Renal cortex interstitium (tissue), 15 donors: ENCODE data around the gene IRAG1. TPM values are rescaled to one million over a fixed set of nuclear protein-coding genes. Genes with fewer than 3 reads are reported as not detected.
A peak's percentile ranks its signal among the peaks of the same experiment; 100 is the strongest.

Source experiments
- DNase-seq, 11 donors: peaks; one replicate each; pipeline ENCODE4 v3.0.0-alpha.2; 2013; ENCODE audit warnings: low read depth in 9 of 11, low spot score in 4 of 11; ENCODE audit errors: extremely low read depth in 1 of 11
- long read RNA-seq, 16 experiments: transcript quantifications; one replicate each; lab custom pipeline, GENCODE V29; 2026
- polyA plus RNA-seq, 3 donors: library from polyadenylated mRNA; unstranded; fragments of 120-200 nt; gene quantifications; one replicate each; pipeline ENCODE4 v1.2.1, GENCODE V29; 2013; ENCODE audit not compliant: insufficient read length in 3 of 3

The IRAG1 gene, protein sequence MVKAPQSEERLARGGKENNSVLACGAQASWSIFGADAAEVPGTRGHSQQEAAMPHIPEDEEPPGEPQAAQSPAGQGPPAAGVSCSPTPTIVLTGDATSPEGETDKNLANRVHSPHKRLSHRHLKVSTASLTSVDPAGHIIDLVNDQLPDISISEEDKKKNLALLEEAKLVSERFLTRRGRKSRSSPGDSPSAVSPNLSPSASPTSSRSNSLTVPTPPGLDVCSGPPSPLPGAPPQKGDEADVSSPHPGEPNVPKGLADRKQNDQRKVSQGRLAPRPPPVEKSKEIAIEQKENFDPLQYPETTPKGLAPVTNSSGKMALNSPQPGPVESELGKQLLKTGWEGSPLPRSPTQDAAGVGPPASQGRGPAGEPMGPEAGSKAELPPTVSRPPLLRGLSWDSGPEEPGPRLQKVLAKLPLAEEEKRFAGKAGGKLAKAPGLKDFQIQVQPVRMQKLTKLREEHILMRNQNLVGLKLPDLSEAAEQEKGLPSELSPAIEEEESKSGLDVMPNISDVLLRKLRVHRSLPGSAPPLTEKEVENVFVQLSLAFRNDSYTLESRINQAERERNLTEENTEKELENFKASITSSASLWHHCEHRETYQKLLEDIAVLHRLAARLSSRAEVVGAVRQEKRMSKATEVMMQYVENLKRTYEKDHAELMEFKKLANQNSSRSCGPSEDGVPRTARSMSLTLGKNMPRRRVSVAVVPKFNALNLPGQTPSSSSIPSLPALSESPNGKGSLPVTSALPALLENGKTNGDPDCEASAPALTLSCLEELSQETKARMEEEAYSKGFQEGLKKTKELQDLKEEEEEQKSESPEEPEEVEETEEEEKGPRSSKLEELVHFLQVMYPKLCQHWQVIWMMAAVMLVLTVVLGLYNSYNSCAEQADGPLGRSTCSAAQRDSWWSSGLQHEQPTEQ
- 10 to 100 TPM in 1 of 3 donors, 1 to 10 TPM in 2; 9.2 to 10.8 (median 9.6) TPM for polyA plus RNA-seq
- long read RNA-seq, donor 1, result 0 reads
- long read RNA-seq, donor 2, result 0 reads
- long read RNA-seq, donor 3, result 0 reads
- long read RNA-seq, donor 4, result 0 reads
- long read RNA-seq, donor 5, result 0 reads
- long read RNA-seq, donor 6, result 0 reads
- long read RNA-seq, donor 7, result 0 reads
- long read RNA-seq, donor 8, result 0 reads
- long read RNA-seq, donor 9, result 0 reads
- long read RNA-seq, donor 10, result 0 reads
- long read RNA-seq, donor 11, result 0 reads
- long read RNA-seq, donor 12, result 0 reads
- long read RNA-seq, donor 13, result 0 reads
- long read RNA-seq, donor 14, result 0 reads
- long read RNA-seq, donor 15, result 0 reads
- long read RNA-seq, donor 16, partial matches to known transcripts, result 0 of 1 reads
- long read RNA-seq, donor 16, other reads (novel, unspliced or antisense), result 0 of 1 reads

DNA sequence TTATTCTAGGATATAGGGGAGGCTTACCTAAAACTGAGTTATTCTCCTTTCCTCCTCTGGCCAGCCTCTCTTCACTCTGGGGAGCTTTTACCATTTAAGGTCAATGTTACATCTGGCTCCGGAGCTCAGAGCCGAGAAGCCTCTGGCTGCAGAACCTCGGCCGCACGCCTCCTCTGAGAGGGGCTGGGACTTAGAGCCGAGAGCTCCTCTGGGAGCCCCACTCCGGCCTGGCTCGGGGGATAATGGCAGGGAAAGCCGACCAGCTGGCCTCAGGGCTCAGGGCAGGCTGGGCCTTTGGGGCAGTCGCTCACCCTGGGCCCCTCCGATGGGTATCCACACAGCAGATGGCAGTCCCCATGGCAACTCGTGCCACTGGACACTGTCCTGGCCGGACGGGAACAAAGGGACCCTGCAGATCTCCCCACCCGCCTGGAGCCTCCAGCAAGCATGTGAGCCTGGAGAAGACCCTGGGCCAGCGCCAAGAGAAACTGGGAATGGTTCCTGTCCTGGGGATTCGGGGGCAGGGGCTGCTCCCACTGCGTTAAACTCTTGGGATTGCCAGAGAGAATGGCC lies at the start of gene IRAG1:
Gene IRAG1, minus strand, starts transcription at position 247 of the 573 bp plus-strand sequence. Its CDS starts 153 bp downstream, at position 94.
- peak in 1 of 11 donors; percentile 32 for DNase-seq

DNA sequence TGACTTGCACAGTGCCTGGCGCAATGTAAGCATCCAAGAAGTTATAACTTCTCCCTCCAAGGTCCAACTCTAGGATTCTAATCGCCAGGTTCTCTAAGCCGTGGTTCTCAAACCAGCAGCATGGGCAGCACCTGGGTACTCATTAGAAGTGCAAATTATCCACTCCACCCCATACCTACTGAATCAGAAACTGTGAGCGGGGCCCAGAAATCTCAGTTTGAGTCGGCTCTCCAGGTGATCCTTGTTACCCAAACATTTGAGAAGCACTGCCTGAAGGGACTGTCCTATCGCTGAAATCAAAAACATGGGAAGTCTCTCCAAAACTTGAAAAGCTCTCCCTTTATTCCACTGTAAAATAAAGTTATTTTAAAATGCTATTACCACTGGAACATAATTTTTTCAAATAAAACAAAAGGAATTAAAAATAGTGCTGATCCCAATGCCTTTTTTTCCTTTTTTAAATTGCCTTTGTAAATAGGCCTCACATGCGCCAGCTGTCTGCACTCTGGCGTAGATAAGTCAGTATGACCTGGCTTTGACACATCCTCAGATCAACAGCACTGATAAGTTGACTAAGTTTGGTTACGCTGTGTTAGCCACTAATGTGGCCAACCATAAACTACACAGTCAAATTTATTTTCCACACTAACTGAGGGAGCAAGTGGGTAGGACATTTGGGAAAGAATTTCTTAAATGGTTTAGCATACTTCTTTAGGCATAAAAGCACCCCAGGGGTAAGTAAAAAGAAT lies 49.1 kb upstream of the IRAG1 start:
- no peak for DNase-seq

DNA sequence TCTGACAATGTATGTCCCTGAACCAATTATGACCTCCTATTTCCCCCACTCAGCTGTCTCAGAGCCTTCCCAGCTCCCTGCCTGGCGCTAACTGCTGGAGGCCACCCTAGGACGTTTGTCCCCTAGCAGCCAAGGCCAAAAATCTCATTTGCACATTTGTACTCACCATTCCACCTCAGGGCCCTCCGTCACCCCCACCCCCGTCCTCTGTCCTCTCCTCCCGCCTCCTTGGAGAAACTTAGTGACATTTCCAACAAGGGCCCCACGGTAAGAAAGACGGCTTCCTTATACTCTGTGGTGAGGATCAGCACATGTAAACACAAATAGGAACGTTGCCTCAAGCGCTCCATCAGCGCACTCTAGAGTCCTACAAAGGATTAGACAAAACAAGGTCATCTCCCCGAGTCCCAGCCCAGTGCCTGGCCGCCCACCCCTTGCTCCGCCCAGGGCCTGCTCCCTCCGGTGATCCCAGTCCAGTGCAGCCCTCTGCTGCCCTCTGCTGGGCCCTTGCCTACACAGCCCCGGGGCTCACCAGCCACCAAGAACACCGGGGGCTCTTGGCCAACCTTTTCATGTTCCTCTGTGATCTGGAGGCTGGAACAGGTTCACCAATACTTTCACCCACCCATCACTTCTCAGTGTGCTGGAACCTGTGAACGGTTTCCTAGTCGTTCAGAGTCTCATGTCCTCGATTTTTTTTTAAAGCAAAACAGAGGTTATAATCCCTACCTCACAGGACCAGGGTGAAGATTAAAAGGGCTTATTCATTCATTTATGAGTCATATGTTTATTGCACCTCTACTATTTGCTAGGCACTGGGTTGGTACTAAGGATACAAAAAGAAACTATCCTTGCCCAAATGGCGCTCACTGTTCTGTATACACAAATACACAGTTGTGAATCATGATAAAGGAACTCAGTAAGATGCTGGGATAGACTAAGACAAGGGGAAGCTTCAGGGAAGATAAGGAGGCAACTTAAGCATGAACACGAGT lies 42.2 kb upstream of the IRAG1 start:
- DNase-seq, result peak; percentile 81 to 92 (median 87)

DNA sequence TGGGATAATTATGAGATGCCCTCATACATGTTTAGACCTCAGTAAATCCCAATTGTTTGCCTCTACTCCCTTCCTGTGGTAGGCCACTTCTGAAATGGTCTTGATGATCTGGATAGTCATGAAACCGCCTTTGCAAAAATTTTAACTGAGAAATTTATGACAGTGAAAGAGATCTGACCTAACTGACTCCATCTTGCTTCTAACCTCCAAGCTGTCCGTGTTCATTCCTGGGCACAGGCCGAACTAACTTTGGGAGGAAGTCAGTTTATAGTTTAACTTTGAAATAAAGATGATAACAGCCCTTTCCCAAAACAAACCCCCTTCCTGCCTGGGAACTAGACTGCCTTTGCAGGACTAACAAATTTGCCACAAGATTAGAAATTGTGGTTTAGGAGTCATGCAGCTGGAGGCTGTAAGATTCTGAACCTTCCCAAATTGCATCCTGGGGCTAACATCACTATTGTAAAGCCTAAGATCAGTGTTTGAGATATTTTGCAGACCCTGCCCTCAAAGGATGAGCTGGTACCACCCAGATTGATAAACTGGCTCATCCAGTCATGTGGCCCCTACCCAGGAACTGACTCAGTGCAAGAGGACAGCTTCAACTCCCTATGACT lies 37.6 kb upstream of the IRAG1 start:
- no peak for DNase-seq

DNA sequence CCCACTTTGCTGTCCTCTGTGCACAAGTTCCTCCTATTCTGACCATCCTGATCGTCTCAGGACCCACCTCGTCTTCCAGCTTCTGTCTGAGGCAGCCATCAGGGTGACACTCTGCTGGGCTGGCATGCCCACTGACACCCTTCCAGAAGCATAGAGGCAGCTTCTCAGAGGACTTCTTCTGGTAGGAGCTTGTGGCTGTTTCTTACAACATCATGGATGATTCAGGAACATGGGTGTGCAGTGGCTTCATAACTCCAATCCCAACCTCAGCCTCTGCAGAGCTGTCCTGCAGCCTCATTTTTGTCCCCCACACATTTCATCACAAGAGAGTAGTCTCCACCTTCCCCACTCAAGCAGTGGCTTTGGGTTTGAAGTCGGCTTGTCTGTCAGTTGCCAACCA lies 36.6 kb upstream of the IRAG1 start:
- DNase-seq, result no peak

DNA sequence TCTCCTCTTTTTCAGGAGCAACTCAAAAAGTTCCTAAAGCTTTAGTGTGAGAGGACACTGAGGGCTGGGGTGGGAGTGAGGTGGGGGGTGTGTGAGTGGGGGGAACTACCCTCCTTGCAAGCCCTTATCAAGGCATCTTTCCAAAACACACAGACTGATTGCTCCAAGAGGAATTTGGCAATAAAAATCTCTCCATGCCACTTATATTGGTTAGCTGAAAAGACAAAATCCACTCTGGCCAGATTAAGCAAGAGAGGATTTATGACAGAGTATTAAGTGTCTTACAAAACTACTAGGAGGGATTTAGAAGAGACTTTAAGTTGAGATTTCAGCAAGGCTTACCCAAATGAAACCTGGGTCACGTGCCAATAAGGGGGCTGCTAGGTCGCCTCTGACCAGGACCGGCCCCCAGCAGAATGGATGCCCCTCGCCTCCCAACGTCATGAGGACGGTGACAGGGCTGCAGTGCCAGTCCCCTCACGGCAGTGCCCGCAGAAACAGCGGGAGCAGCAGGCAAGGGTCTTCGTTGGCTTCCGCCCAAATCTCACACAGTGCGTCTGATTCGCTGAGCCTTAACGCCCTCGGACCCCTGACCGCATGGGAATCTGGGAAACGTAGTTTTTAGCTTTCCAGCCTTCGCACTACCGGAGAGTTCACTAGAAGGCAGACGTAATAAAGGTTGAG lies 35.4 kb upstream of the IRAG1 start:
- peak in 4 of 11 donors; percentile 44 to 56 (median 52) for DNase-seq

DNA sequence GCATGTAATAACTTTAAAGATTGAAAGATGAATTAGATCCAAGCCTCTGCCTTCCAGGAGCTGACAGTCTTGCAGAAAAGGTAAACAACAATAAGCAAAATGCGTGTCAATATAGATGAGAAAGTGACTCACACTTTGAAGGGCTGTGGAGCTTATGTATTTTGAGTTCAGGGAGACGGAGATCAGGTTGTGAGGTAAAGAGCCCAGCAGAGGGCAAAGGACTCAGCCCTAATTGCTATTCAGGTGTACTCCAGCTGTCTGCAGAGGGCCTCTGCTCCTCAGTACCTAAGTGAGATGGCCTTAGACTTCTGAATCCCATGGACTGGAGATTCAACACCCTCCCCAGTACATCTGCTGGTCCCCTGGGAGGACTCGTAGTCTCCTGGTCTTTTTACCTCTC lies 34.6 kb upstream of the IRAG1 start:
- no peak for DNase-seq

DNA sequence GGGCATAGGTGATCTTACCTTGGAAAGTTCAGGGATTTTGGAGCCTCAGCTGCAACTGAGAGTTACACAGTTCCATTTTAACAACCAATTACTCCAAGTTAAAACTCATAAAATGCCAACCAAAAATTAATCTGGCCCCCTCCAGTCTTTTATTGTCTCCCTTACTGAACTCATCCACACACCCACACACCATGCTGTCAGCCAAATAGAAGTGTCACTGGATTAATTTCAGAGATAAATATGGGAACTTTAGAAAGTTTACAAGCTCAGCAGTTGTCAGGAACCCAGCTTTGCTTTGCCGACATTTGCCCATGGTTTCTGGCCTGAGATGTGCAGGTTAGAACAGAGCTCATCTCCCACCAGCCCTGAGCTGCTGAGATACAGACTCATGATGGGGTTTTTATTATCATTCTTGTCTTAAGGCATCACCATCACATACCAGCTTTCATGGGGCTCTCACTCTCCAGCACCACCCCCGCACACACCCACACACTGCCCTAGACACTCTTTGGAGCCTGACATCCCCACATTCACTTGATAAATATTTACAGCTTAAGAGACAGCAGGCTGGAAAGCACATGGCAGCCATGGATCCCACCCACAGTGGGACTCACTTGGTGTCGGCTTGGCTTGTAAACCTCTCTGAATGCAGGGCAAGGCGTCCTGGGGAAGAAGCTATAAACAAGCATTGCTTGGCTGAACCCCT lies 33.7 kb upstream of the IRAG1 start:
- DNase-seq, result peak in 2 of 11 donors; percentile 35 to 48

DNA sequence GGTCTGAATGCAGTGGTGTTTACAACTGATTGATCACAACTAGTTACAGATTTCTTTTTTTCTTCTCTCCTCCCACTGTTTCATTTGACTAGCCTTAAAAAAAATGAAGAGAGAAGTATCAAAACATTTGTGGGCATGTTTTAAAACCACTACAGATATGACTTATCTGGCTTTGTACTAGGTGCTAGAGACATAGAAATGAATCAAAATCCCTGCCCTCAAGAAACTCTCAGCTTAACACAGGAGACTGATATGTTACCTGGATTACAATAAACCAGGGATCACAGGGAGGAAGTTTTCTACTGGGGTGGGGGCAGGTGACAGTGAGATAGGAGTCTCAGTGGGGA lies 32.3 kb upstream of the IRAG1 start:
- DNase-seq, result no peak

DNA sequence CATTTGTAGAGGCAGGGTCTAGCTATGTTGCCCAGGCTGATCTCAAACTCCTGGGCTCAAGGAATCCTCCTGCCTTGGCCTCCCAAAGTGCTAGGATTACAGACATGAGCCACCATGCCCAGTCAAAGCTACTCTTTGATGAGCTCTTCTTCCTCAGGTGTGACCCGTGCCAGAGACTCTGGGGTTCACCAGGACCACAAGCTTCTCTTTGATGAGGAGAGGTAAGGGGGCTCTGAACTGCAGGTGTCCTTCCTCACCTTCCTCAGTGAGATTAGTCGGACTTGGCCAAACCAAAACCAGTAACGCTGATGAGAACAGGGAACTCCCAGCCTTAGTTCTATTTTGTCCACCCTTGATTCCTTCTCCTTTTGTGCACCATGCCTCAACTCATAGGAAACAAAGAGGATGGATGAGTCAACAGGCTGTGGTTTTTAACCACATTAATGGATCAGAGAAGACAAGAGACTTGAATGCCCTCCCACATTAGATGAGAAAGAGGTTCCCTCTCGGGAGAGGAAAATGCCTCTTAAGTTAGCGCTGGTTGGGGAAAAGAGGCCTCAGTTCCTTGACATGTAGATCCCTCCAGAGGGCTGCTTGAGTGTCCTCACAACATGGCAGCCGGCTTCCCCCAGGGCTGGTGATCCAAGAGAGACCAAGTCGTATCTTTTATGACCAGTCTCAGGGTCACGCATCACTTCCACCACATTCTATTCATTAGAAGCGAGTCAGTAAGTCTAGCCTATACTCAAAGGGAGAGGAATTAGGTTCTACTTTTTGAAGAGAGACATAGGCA lies 31.8 kb upstream of the IRAG1 start:
- no peak for DNase-seq

DNA sequence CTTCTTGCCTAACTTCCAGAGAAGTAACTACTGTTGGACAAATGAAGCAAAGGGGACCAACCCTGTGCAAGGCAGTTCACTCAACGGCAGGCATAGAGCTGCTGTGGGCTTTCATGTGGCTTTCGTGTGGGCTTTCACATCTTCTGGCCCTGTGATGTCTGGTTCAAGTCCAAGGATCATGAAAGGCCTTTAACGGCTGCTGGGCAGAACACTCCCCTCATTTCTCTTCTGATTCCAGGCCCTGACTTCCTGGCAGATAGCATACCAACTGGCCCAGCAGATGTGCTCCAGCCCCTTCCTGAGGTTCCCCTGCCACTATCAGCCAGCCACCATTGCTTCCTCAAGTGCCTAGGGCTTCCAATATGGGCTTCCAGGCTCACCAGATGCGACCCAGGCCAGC lies 28.8 kb upstream of the IRAG1 start:
- no peak for DNase-seq

DNA sequence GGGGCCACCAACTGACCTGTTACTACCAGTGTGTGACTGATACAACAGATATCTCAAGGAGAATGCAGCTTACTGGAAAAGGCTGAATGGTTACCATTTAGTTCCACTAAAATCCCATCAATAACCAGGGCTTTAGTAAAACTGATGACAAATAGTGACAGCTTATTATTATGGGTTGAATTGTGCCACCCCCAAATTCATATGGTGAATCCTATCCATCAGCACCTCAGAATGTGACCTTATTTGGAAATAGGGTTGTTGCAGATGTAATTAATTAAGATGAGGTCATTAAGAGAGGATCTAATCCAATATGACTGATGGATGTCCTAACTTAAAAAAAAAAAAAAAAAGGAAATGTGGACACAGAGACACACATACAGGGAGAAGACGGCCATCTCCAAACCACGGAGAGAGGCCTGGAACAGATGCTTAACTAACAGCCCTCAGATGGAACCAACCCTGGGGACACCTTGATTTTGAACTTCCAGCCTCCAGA lies 27.4 kb upstream of the IRAG1 start:
- no peak for DNase-seq

DNA sequence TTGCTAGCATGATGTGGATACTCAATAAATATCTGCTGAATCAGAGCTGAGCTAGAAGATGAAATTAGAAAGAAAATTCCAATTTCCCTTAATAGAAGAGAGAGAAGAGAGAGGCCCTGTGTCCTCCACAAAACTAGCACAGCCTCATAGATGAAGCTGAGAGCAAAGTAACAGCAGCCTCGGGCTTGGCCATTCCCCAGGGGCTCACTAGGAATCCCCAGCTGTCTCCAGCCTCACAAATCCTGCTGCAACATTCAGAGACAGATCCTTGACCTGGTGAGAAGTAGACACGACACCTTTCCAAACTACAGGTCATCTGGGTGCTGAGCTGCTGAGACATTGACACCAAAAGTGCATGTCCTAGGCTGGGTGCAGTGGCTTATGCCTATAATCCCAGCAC lies 26.1 kb upstream of the IRAG1 start:
- no peak for DNase-seq

DNA sequence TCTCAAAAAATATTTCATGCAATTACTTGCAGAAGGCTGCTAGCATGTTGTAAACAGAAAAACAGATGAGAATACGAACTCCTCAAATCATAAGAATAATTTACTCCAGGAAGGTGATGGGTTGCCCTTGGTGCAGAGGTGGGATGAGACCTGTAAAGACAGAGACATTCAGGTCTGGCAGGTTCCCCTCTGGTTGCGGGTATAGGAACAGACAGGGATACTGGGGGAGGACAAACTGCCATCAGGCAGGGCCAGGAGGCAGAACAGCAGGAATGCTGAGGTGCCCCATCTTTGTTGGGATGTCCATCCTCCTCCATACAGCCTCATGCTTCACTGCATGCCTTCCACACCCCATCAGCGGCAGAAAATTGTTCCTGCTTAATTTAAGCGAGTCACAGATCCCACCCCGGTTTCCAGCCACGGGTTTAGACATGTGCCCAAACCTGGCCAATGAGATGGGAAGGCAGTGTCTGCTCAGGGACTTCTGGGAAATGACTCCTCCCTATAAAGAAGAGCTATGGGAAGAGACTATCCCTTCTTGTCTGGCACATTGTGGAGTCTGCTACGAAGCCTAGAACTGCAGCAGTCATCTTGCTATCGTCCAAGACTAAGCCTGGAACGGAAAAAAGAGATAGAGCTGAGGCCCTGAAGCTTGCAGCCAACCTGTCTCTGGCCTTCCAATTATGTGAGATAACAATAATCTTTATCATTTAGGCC lies 23.1 kb upstream of the IRAG1 start:
- DNase-seq, result no peak
